IPS-20b (cell line): Measurements from ENCODE around the gene ALG9.

Experiments
- H3K27ac ChIP-seq: one replicate; pipeline ENCODE4 v1.5.1; 2013; ENCODE audit warnings: low read length
- H3K27me3 ChIP-seq: 2 replicates; pipeline ENCODE4 v1.6.1; 2013; ENCODE audit warnings: mild to moderate bottlenecking, low read length, inconsistent platforms; ENCODE audit not compliant: insufficient read depth
- H3K36me3 ChIP-seq: 2 replicates; pipeline ENCODE4 v1.6.1; 2013; ENCODE audit warnings: low read depth, mild to moderate bottlenecking, inconsistent platforms, low read length, moderate library complexity; ENCODE audit not compliant: insufficient read depth
- H3K4me1 ChIP-seq: 2 replicates; pipeline ENCODE4 v1.6.1; 2013; ENCODE audit warnings: mild to moderate bottlenecking, control low read depth, inconsistent platforms, low read length, moderate library complexity; ENCODE audit not compliant: insufficient read depth
- H3K4me3 ChIP-seq: 2 replicates; pipeline ENCODE4 v1.5.1; 2013; ENCODE audit warnings: mild to moderate bottlenecking, low read length, inconsistent platforms
- H3K9ac ChIP-seq: 2 replicates; pipeline ENCODE4 v1.6.1; 2013; ENCODE audit warnings: low read depth, mild to moderate bottlenecking, inconsistent platforms, low read length, moderate library complexity
- H3K9me3 ChIP-seq: 2 replicates; pipeline ENCODE4 v1.6.1; 2013; ENCODE audit warnings: mild to moderate bottlenecking, low read depth, low read length, inconsistent platforms; ENCODE audit not compliant: insufficient read depth

Gene ALG9

DNA sequence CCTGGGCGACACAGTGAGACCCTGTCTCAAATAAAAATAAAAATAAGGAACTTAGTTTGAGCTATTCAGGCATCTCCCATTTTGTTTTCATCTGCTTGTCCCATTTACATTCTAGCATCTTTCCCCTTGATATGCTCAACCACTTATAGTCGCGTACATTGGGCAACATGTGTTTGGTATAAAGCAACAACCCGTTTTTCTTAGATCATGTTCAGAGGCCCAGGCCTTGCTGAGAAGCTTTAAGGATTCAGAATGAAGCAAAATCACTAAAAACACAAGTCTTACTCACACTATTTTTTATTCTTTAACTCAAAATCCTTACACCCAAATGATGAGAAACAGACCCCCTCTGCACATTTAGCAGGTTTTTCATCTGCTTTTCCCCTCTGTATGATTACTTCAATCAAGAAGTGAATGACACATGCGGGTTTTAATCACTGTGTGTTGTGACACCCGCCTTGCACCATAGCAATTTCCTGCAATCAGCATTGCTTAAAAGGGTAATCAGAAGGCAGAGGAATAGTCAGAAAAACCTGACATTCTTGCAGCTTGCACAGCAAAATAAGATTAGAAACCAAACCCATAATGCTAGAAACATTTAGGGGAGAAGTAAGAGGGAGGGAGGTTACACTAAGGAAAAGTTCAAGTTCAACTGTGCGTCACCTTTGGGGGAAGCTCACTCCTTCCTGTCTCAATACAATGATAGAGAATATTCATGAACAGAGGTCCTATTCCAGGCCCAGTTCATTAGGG lies 25.9 kb downstream of the ALG9 start:
- Histone ChIP-seq H3K9ac (no peak overlapping the region), H3K27ac (no peak overlapping the region), H3K9me3 (no peaks in the 10 kb centered on the region), H3K36me3 (0 out of 2 replicates have a peak, but pooled peaks cover 3% of the 10 kb centered on the region), H3K27me3 (no peaks in the 10 kb centered on the region), H3K4me1 (peaks cover 10% of the 10 kb centered on the region; the same call in 1 of the 2 replicates), H3K4me3 (no peak overlapping the region)

GRCh38 chr11:111843661-111844060 lies 27.7 kb downstream of the ALG9 start:
- Histone ChIP-seq H3K9ac (no peak overlapping the region), H3K36me3 (0 out of 2 replicates have a peak, but pooled peaks cover 3% of the 10 kb centered on the region), H3K27me3 (no peaks in the 10 kb centered on the region), H3K9me3 (no peaks in the 10 kb centered on the region), H3K4me1 (peaks cover 16% of the 10 kb centered on the region; the same call in 1 of the 2 replicates), H3K4me3 (no peak overlapping the region), H3K27ac (no peak overlapping the region)

GRCh38 chr11:111841370-111842053 lies 29.9 kb downstream of the ALG9 start:
- no peak overlapping the region for H3K9ac ChIP-seq

DNA sequence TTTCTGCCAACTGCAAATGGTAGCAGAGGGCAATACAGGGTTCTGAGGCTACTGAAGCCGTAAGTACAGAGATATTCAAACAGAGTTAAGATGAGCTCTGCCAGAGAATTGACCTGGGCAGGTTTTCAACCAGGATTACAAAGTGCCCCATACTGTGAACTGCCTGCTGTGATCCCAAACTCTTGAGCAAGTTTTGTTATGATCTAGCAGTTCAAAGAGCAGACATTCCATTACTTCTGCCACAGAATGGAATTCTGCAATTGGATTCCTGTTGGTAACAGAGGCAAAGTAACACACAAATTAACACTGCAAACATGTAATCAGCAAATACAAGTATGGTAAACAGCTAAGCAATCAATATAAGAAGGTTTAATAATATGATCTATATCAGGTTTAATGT lies 31.2 kb downstream of the ALG9 start:
- Histone ChIP-seq H3K4me3 (no peak overlapping the region), H3K9me3 (no peaks in the 10 kb centered on the region), H3K27me3 (no peaks in the 10 kb centered on the region), H3K27ac (no peak overlapping the region), H3K4me1 (peaks cover 13% of the 10 kb centered on the region; the same call in 1 of the 2 replicates), H3K9ac (no peak overlapping the region), H3K36me3 (peaks cover 19% of the 10 kb centered on the region)

More at GRCh38 chr11:111841370-111842053, 29.9 kb downstream of the ALG9 start:
- peaks cover 13% of the 10 kb centered on the region for H3K36me3 ChIP-seq
- H3K4me3 ChIP-seq, result no peak overlapping the region
- H3K4me1 ChIP-seq, result peaks cover 14% of the 10 kb centered on the region; the same call in 1 of the 2 replicates
- H3K27me3 ChIP-seq, result no peaks in the 10 kb centered on the region
- no peaks in the 10 kb centered on the region for H3K9me3 ChIP-seq
- H3K27ac ChIP-seq, result no peak overlapping the region

DNA sequence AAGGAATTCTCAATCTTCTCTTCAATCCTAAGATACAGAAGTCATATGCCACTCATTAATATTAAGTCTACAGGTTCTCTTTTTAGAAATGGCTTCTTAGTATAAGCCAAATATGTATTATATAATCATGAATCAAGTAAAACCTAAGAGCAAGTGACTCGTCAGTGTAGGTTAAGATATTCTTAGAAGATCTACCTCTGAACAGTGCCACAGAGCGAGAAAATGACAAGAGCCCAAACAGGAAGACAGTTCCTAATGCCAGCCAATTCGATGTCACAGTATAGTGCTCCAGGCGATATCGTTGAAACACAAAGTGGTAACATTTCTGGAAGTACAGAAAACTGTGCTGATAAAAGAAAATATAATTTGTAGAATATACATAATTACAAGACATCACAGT lies 33.3 kb downstream of the ALG9 start:
- Histone ChIP-seq H3K36me3 (peaks cover 16% of the 10 kb centered on the region), H3K9me3 (no peaks in the 10 kb centered on the region), H3K4me3 (no peak overlapping the region), H3K9ac (no peak overlapping the region), H3K27me3 (no peaks in the 10 kb centered on the region), H3K27ac (no peak overlapping the region), H3K4me1 (peaks cover 13% of the 10 kb centered on the region; the same call in 1 of the 2 replicates)

DNA sequence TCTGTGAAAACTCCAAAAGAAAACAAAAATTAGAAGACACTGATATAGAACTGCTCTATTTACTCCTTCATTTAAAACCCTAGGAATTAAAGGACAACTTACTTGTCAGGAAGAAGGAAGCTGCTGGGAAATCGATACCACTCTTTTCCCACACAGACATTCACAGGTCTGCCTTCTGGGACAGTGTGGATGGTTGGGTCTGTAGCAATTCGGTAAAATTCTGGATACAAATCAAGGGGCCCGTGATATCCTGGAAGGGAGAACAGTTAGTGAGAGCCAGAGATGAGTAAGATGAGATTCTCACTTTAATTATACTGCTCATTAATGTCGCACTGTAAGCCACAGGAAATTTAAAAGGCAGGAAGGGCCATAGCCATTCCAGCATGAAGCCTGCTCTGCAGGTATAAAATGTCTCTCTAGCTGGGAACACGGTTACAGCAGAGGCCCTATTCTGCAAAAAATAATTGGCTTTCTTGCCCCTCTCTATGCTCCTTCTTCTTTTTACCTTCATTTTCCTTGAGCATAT lies 34.0 kb downstream of the ALG9 start:
- no peak overlapping the region for H3K4me3 ChIP-seq
- peaks cover 16% of the 10 kb centered on the region for H3K36me3 ChIP-seq
- no peaks in the 10 kb centered on the region for H3K27me3 ChIP-seq
- H3K9me3 ChIP-seq, result no peaks in the 10 kb centered on the region
- peaks cover 13% of the 10 kb centered on the region; the same call in 1 of the 2 replicates for H3K4me1 ChIP-seq
- no peak overlapping the region for H3K27ac ChIP-seq
- H3K9ac ChIP-seq, result no peak overlapping the region

- Histone ChIP-seq H3K27me3 (no peaks in the 10 kb centered on the region), H3K36me3 (peaks cover 16% of the 10 kb centered on the region), H3K4me3 (no peak overlapping the region), H3K9ac (no peak overlapping the region), H3K9me3 (no peaks in the 10 kb centered on the region), H3K4me1 (peaks cover 13% of the 10 kb centered on the region; the same call in 1 of the 2 replicates), H3K27ac (no peak overlapping the region)
Observed at GRCh38 chr11:111836721-111837120, 34.7 kb downstream of the ALG9 start.

- peaks cover 16% of the 10 kb centered on the region for H3K36me3 ChIP-seq
- no peak overlapping the region for H3K27ac ChIP-seq
- H3K9me3 ChIP-seq, result no peaks in the 10 kb centered on the region
- H3K4me1 ChIP-seq, result peaks cover 10% of the 10 kb centered on the region; the same call in 1 of the 2 replicates
- no peaks in the 10 kb centered on the region for H3K27me3 ChIP-seq
- H3K9ac ChIP-seq, result no peak overlapping the region
- H3K4me3 ChIP-seq, result no peak overlapping the region
Observed at GRCh38 chr11:111836162-111836561, 35.2 kb downstream of the ALG9 start.

GRCh38 chr11:111835665-111836064 lies 35.7 kb downstream of the ALG9 start:
- H3K27me3 ChIP-seq, result no peaks in the 10 kb centered on the region
- no peak overlapping the region for H3K27ac ChIP-seq
- no peak overlapping the region for H3K4me3 ChIP-seq
- no peak overlapping the region for H3K9ac ChIP-seq
- H3K36me3 ChIP-seq, result peaks cover 16% of the 10 kb centered on the region
- no peaks in the 10 kb centered on the region for H3K9me3 ChIP-seq
- H3K4me1 ChIP-seq, result peaks cover 7% of the 10 kb centered on the region; the same call in 1 of the 2 replicates

DNA sequence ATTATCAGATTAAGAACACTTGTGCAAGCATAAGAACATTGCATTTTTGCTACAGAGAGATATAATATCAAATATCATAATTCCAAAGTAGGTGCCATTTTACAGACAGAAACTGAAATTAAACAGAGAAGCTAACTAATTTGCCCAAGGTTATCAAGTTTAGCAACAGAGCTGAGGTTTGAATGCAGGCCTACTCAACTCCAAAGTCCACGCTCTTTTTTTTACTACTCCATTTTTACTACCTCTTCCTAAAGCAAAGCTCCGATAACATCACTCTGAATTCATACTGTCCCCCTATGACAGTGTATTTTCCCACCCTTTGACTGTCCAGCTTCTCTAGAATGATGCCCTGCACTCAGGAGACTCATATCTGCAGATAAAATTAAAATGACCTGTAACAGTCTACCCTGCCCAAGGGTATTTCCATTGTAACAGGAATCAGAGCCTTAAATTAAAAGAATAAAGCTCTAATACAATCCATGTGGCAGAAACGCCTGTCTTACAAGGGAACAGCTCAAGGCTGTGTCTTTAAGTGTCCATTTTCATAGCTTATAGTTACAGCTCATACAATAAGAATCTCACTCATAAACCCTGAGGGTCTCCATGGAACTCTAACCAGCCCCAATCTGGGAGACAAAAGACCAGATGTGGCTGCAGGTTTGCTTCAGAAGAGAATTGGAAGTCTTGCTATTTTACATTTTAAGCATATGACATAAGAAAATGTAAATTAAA lies 36.8 kb downstream of the ALG9 start:
- Histone ChIP-seq H3K4me1 (no peaks in the 10 kb centered on the region; the same call in 1 of the 2 replicates), H3K27ac (no peak overlapping the region), H3K27me3 (no peaks in the 10 kb centered on the region), H3K9ac (no peak overlapping the region), H3K4me3 (no peak overlapping the region), H3K9me3 (no peaks in the 10 kb centered on the region), H3K36me3 (peaks cover 16% of the 10 kb centered on the region)

DNA sequence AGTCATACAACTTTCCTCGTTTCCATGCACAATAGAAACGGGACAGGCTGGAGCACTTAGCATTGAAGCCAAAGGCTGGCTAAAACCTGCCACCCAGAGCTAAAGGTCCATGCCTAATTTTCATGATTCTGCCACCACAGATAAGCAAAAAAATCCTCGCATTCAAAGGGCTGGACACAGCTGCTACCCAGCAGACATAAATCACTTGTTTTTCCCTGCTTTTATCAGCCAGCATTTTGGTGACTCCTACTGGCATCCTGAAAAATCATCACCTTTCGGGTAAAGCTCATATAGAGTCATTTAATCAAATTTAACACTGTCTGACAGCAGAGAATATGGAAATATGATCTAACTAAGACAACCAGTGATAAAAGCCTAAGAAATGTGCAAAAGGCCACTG lies 37.9 kb downstream of the ALG9 start:
- H3K36me3 ChIP-seq, result peaks cover 16% of the 10 kb centered on the region

More for the DNA sequence above, 37.9 kb downstream of the ALG9 start:
- H3K27me3 ChIP-seq, result no peaks in the 10 kb centered on the region
- H3K27ac ChIP-seq, result no peak overlapping the region
- no peaks in the 10 kb centered on the region for H3K9me3 ChIP-seq
- no peak overlapping the region for H3K9ac ChIP-seq
- H3K4me3 ChIP-seq, result no peak overlapping the region
- no peaks in the 10 kb centered on the region for H3K4me1 ChIP-seq
